ENCODE data around the gene ZNF365. TPM values are rescaled to one million over a fixed set of nuclear protein-coding genes. Genes with fewer than 3 reads are reported as not detected.

ZNF365 gene
- polyA plus RNA-seq, 1 donor from 2014 or later: 1.9 TPM

DNA sequence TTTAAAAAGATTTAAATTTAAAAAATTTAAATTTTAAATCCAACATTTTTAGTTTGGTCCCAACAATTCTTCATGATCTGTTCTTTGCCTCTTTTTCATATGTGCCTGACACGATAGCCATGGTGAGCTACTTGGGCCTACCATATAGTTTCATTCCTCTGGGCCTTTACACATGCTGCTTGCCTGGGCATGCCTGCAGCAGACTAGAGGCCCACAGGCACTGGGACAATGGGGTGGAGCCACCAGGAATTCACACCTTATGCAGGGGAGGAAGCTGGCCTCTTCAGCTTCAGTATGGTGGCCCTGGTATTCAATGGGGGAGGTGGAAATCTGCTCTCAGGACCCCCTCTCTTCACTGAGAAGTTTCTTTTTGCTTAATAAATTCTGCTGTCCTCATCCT is 37.8 kb upstream of the ZNF365 start:
- Histone ChIP-seq H3K27me3 (ENCODE audit: insufficient read depth, low read depth, low read length) (no peaks in the 10 kb centered on the region), H4K20me1 (ENCODE audit: insufficient read depth) (no peaks in the 10 kb centered on the region), H3K4me2 (ENCODE audit: low read length) (no peak overlapping the region), H3K9me3 (ENCODE audit: low read length) (no peaks in the 10 kb centered on the region), H3K9ac (ENCODE audit: low read length) (no peak overlapping the region), H2AFZ (ENCODE audit: low read depth, low read length) (no peak overlapping the region), H3K79me2 (replicated peaks; ENCODE audit: insufficient read depth, low read length) (no peaks in the 10 kb centered on the region), H3F3A (ENCODE audit: insufficient read depth, low read length, poor library complexity, severe bottlenecking) (no peaks in the 10 kb centered on the region), H3K4me3 (ENCODE audit: low read length) (no peak overlapping the region), H3K9me2 (ENCODE audit: insufficient read depth, low read length) (no peaks in the 10 kb centered on the region), H3K36me3 (ENCODE audit: insufficient read depth, low read length) (no peaks in the 10 kb centered on the region), H3K27ac (ENCODE audit: low read length) (no peak overlapping the region)
- no peak for TF ChIP-seq RAD21 (conservative IDR thresholded peaks at IDR 0.05)
- no peak for TF ChIP-seq SMC3 (conservative IDR thresholded peaks at IDR 0.05; ENCODE audit: poor library complexity)
- TF ChIP-seq TAF1 (IDR thresholded peaks at IDR 0.05; ENCODE audit: low read depth): no peak
- TF ChIP-seq, protein P1, sequence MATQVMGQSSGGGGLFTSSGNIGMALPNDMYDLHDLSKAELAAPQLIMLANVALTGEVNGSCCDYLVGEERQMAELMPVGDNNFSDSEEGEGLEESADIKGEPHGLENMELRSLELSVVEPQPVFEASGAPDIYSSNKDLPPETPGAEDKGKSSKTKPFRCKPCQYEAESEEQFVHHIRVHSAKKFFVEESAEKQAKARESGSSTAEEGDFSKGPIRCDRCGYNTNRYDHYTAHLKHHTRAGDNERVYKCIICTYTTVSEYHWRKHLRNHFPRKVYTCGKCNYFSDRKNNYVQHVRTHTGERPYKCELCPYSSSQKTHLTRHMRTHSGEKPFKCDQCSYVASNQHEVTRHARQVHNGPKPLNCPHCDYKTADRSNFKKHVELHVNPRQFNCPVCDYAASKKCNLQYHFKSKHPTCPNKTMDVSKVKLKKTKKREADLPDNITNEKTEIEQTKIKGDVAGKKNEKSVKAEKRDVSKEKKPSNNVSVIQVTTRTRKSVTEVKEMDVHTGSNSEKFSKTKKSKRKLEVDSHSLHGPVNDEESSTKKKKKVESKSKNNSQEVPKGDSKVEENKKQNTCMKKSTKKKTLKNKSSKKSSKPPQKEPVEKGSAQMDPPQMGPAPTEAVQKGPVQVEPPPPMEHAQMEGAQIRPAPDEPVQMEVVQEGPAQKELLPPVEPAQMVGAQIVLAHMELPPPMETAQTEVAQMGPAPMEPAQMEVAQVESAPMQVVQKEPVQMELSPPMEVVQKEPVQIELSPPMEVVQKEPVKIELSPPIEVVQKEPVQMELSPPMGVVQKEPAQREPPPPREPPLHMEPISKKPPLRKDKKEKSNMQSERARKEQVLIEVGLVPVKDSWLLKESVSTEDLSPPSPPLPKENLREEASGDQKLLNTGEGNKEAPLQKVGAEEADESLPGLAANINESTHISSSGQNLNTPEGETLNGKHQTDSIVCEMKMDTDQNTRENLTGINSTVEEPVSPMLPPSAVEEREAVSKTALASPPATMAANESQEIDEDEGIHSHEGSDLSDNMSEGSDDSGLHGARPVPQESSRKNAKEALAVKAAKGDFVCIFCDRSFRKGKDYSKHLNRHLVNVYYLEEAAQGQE (IDR thresholded peaks at IDR 0.05; ENCODE audit: borderline replicate concordance): no peak
- no peak for TF ChIP-seq EP300 (conservative IDR thresholded peaks at IDR 0.05; ENCODE audit: poor library complexity, severe bottlenecking)
- TF ChIP-seq, protein P2, sequence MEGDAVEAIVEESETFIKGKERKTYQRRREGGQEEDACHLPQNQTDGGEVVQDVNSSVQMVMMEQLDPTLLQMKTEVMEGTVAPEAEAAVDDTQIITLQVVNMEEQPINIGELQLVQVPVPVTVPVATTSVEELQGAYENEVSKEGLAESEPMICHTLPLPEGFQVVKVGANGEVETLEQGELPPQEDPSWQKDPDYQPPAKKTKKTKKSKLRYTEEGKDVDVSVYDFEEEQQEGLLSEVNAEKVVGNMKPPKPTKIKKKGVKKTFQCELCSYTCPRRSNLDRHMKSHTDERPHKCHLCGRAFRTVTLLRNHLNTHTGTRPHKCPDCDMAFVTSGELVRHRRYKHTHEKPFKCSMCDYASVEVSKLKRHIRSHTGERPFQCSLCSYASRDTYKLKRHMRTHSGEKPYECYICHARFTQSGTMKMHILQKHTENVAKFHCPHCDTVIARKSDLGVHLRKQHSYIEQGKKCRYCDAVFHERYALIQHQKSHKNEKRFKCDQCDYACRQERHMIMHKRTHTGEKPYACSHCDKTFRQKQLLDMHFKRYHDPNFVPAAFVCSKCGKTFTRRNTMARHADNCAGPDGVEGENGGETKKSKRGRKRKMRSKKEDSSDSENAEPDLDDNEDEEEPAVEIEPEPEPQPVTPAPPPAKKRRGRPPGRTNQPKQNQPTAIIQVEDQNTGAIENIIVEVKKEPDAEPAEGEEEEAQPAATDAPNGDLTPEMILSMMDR (IDR thresholded peaks at IDR 0.05; ENCODE audit: poor library complexity, severe bottlenecking): no peak
- no peak for TF ChIP-seq MXI1 (conservative IDR thresholded peaks at IDR 0.05; ENCODE audit: poor library complexity, severe bottlenecking)
- TF ChIP-seq EZH2 (IDR thresholded peaks at IDR 0.05; ENCODE audit: borderline replicate concordance, insufficient read depth, low read length, poor library complexity, severe bottlenecking): no peak
- TF ChIP-seq POLR2AphosphoS5 (IDR thresholded peaks at IDR 0.05): no peak

DNA sequence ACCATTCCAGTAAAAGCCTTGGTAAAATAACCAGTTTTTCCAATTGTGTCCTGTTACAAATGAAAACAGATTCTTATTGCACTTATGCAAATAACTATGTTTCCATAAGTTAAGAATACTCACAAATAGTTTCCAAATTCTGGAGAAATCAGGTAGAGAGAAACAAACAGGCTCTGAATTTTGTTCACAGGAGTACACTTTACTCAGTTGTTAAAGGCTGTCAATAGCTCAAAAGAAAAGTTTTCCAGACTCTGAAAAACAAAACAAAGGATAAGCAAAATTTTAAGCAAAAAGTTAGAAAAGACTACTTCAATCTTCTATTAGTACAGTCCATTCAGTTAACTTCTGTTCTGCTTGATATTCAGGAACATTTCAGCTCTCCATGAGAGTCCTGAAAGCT is 32.8 kb upstream of the ZNF365 start:
- no peak overlapping the region for H3K27ac ChIP-seq (ENCODE audit: low read length)
- no peaks in the 10 kb centered on the region for H3K36me3 ChIP-seq (ENCODE audit: insufficient read depth, low read length)
- H2AFZ ChIP-seq (ENCODE audit: low read depth, low read length): no peak overlapping the region
- peaks cover 5% of the 10 kb centered on the region for H3K9me3 ChIP-seq (ENCODE audit: low read length)
- no peaks in the 10 kb centered on the region for H3F3A ChIP-seq (ENCODE audit: insufficient read depth, low read length, poor library complexity, severe bottlenecking)
- TF ChIP-seq, protein P2 (IDR thresholded peaks at IDR 0.05; ENCODE audit: poor library complexity, severe bottlenecking): no peak
- TF ChIP-seq TAF1 (IDR thresholded peaks at IDR 0.05; ENCODE audit: low read depth): no peak
- TF ChIP-seq, protein P1 (IDR thresholded peaks at IDR 0.05; ENCODE audit: borderline replicate concordance): no peak
- no peak overlapping the region for H3K4me2 ChIP-seq (ENCODE audit: low read length)
- H3K9me2 ChIP-seq (ENCODE audit: insufficient read depth, low read length): no peaks in the 10 kb centered on the region
- H3K79me2 ChIP-seq (replicated peaks; ENCODE audit: insufficient read depth, low read length): no peaks in the 10 kb centered on the region
- H3K4me3 ChIP-seq (ENCODE audit: low read length): no peak overlapping the region
- no peak overlapping the region for H3K9ac ChIP-seq (ENCODE audit: low read length)
- no peaks in the 10 kb centered on the region for H3K27me3 ChIP-seq (ENCODE audit: insufficient read depth, low read depth, low read length)
- H4K20me1 ChIP-seq (ENCODE audit: insufficient read depth): no peaks in the 10 kb centered on the region
